GM12891 (cell line): ENCODE measurements around the gene LTO1.
"Not testable (repeated sequence)": the region's sequence is repeated elsewhere in the genome, so short reads cannot be mapped to it uniquely, and the experiment has no call there.

ENCODE experiments used
- DNase-seq: peaks from one replicate; pipeline ENCODE4 v3.0.0; 2011; ENCODE audit warnings: low spot score; ENCODE audit not compliant: insufficient read length
- FAIRE-seq: peaks from 2 replicates; lab custom pipeline; 2011; peaks lifted over from hg19 to GRCh38; lab: Jason Lieb, UNC
- PAX5 ChIP-seq: IDR thresholded peaks from 2 replicates; pipeline ENCODE4 v1.6.1; 2011; ENCODE audit warnings: low read length, moderate library complexity, mild to moderate bottlenecking; ENCODE audit not compliant: insufficient read depth, severe bottlenecking
- POLR2A ChIP-seq: IDR thresholded peaks from 2 replicates; pipeline ENCODE4 v1.6.1; 2011; ENCODE audit warnings: low read depth, low read length, control low read depth
- POLR2AphosphoS5 ChIP-seq: IDR thresholded peaks from 2 replicates; pipeline ENCODE4 v1.6.1; 2011; ENCODE audit warnings: low read depth, low read length, control low read depth
- POU2F2 ChIP-seq: IDR thresholded peaks from 2 replicates; pipeline ENCODE4 v1.6.1; 2011; ENCODE audit warnings: low read depth, mild to moderate bottlenecking, control low read depth, low read length, moderate library complexity
- SPI1 ChIP-seq: IDR thresholded peaks from 2 replicates; pipeline ENCODE4 v1.6.1; 2011; ENCODE audit warnings: low read depth, low read length, control low read depth
- TAF1 ChIP-seq: IDR thresholded peaks from 2 replicates; pipeline ENCODE4 v1.6.1; 2011; ENCODE audit warnings: low read depth, low read length, control low read depth

Gene LTO1

GRCh38 chr11:69702769-69703452 is 27.8 kb upstream of the LTO1 start:
- no peak for DNase-seq
- FAIRE-seq, result no peak

GRCh38 chr11:69702239-69702691 is 27.1 kb upstream of the LTO1 start:
- TF ChIP-seq POLR2AphosphoS5 (no peak), POU2F2 (no peak), TAF1 (no peak), SPI1 (no peak), PAX5 (no peak), POLR2A (no peak)
- FAIRE-seq (no peak), DNase-seq (no peak)

More at GRCh38 chr11:69702769-69703452, 27.8 kb upstream of the LTO1 start:
- no peak for TF ChIP-seq TAF1
- TF ChIP-seq PAX5, result no peak
- no peak for TF ChIP-seq POU2F2
- TF ChIP-seq SPI1, result no peak
- TF ChIP-seq POLR2AphosphoS5, result no peak
- no peak for TF ChIP-seq POLR2A

GRCh38 chr11:69700278-69701140 is 25.4 kb upstream of the LTO1 start:
- FAIRE-seq (no peak), DNase-seq (no peak)
- TF ChIP-seq TAF1 (no peak), POLR2A (no peak), POU2F2 (no peak), SPI1 (no peak), POLR2AphosphoS5 (no peak), PAX5 (no peak)

GRCh38 chr11:69699213-69699612 is 24.1 kb upstream of the LTO1 start:
- no peak for TF ChIP-seq POU2F2
- TF ChIP-seq SPI1, result no peak
- TF ChIP-seq POLR2A, result no peak
- no peak for TF ChIP-seq POLR2AphosphoS5
- no peak for TF ChIP-seq TAF1
- TF ChIP-seq PAX5, result no peak
- FAIRE-seq (no peak), DNase-seq (no peak)

- DNase-seq (no peak), FAIRE-seq (no peak)
- no peak for TF ChIP-seq TAF1
- TF ChIP-seq POLR2A, result no peak
- TF ChIP-seq POU2F2, result no peak
- TF ChIP-seq SPI1, result no peak
- no peak for TF ChIP-seq PAX5
- no peak for TF ChIP-seq POLR2AphosphoS5
Measured at GRCh38 chr11:69698362-69698761, 23.2 kb upstream of the LTO1 start.

GRCh38 chr11:69697861-69698260 is 22.7 kb upstream of the LTO1 start:
- no peak for TF ChIP-seq POLR2AphosphoS5
- TF ChIP-seq POLR2A, result no peak
- no peak for TF ChIP-seq TAF1
- TF ChIP-seq POU2F2, result no peak
- no peak for TF ChIP-seq PAX5
- TF ChIP-seq SPI1, result no peak
- DNase-seq (no peak), FAIRE-seq (no peak)

GRCh38 chr11:69697469-69697843 is 22.3 kb upstream of the LTO1 start:
- no peak for FAIRE-seq
- TF ChIP-seq SPI1, result no peak
- TF ChIP-seq POLR2A, result no peak
- TF ChIP-seq TAF1, result no peak
- DNase-seq, result no peak

GRCh38 chr11:69696749-69697468 is 21.8 kb upstream of the LTO1 start:
- no peak for FAIRE-seq
- no peak for DNase-seq
- TF ChIP-seq TAF1, result no peak

- not testable (repeated sequence) for FAIRE-seq, DNase-seq
Measured at GRCh38 chr11:69695995-69696394, 20.8 kb upstream of the LTO1 start.

- DNase-seq (no peak), FAIRE-seq (no peak)
- TF ChIP-seq POLR2AphosphoS5 (no peak), POU2F2 (no peak), TAF1 (no peak), SPI1 (no peak), POLR2A (no peak), PAX5 (no peak)
Measured at GRCh38 chr11:69695581-69695980, 20.4 kb upstream of the LTO1 start.
